NCI-H187 treated with DMSO at 0.1 percent for 48 hours (cell line): Measurements from ENCODE around the gene KCNIP3.

ENCODE experiments used
- DNase-seq: peaks from one replicate; lab custom pipeline; 2025; lab: John Stamatoyannopoulos, UW

Gene KCNIP3

DNA sequence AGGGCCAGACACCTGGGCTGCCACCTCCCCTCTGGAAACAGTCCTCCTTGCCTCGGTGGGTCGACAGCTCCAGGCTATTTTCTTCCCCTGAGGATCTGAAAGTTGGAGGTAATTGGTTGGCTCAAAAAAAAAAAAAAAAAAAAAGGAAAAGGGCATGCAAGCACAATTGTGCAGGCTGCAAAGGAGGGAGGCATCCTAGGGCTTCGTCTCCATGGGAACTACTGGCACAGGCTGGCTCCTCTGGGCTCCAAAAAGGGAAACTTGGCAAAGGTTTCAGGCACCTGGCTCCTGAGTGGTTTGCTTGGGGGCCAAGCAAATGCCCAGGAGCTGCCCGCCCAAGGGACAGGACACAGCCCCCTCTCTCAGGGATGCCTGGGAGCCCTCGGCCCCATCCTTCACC lies 1.1 kb upstream of the KCNIP3 start:
- no peak for DNase-seq

DNA sequence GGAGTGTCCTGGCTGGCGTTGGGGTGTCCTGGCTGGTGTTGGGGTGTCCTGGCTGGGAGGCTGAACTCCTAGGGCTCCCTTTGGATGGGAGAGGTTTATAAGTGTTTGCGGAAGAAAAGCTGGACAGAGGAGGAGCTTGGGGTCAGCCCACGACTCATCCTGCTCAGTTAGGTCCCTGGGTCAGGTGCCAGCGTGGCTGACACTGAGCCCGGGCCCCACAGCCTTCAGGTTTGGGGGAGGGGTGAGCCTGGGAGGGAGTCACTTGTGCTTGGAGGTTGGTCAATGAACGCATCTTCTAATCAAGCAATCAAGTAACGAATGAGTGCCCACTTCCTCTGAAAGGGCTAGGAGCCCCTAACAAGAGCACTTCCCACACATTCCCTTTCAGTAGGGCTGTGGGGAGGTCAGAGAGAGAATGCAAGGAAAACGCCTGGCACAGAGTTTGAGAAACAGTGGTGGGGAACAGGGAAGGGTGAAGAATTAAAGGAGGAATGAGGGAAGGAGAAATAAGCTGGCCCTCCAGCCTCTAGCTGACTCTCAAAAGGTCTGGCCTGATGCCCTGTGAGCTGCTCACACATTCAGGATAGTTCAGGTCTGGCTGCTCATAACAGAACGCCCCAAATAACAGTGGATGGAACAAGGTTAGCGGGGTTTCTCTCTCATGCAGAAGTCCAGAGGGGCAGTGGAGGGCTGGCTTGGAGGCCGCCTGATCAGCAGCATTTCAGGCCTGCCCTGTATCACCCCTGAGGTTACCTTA lies 670 bp downstream of the KCNIP3 start:
- DNase-seq = no peak

DNA sequence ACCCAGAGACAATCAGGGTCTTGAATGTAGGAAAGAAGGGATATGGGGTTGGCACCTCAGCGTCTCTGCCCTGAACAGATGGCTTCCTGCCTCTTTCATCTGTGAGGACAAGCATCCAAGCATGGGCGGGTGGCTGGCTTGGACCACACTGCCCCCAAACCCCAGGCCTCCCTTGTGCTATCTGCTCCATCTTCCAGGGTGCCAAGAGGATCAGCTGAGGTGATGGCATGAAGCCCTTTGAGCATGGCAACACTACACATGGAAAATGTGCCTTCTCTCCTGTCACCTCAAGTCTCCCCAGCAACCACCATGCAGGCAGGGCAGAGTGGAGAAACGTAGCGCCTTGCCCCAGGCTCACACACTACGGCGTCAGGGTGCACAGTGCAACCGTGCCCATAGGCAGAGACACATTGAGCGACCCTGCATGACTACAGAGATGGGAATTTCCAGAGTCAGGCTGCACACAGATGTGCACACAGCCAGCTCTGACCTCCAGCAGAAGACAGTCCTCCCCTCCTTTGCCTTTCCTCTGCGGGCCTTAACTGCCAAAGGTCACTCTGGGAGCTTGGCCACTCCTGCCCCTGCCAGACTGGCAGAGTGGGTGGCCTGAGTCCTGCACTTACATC lies 1.5 kb downstream of the KCNIP3 start:
- no peak for DNase-seq

DNA sequence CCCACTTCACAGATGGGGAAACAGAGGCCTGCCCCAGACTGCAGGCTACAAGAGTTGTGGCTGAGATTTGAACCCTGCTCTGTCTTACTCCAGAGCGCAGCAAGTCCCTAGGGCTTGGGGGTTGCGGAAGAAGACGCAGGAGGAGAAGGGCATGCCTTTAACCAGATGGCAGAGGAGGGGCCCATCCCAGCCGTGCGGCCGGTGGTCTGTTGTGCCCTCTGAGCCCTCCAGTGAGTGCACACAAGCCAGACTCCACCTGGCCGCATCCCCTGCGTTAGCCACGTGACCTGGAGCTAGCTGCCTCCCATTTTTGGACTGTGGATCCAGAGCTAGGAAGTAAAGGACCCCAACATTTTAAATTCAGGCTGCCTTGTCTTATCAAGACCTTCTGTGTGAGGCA lies 2.8 kb downstream of the KCNIP3 start:
- DNase-seq = no peak

DNA sequence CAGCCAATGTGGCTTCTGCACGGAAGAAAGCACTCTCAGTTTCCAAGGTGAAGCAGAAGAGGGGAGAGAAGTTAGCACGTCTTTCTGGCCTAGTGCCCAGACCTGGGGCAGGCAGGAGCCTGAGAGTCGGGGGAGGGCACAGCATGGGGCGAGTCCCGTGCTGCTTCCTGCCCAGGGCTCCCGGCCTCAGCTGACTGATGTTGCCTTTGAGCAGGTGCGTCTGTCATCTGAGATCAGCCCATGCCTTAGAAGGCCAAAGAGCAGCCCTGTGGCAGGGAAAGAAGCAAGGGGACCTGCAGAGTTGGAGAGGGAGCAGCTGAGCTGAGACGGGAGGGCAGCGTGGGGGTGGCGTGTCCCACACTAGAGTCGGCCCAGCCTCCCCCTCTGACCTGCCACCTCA lies 3.3 kb downstream of the KCNIP3 start:
- peak; percentile 16 for DNase-seq

DNA sequence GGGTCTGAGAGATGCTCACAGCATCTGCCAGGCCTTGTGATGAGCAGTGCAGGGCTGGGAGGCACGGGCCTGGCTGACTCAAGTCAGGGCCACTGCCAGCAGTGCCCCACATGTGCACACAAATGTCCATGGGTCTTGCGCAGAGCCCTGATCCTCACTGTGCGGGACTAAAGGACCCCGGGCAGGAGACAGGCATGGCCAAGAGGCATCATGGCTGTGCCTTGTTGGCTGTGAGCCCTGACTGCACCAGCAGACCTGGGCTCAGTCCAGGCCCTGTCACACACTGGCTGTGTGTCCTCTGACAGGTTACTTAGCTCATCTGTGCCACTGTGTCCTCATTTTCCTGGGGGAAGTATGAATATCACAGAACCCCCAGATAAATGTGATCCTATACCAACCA lies 4.0 kb downstream of the KCNIP3 start:
- DNase-seq = no peak

DNA sequence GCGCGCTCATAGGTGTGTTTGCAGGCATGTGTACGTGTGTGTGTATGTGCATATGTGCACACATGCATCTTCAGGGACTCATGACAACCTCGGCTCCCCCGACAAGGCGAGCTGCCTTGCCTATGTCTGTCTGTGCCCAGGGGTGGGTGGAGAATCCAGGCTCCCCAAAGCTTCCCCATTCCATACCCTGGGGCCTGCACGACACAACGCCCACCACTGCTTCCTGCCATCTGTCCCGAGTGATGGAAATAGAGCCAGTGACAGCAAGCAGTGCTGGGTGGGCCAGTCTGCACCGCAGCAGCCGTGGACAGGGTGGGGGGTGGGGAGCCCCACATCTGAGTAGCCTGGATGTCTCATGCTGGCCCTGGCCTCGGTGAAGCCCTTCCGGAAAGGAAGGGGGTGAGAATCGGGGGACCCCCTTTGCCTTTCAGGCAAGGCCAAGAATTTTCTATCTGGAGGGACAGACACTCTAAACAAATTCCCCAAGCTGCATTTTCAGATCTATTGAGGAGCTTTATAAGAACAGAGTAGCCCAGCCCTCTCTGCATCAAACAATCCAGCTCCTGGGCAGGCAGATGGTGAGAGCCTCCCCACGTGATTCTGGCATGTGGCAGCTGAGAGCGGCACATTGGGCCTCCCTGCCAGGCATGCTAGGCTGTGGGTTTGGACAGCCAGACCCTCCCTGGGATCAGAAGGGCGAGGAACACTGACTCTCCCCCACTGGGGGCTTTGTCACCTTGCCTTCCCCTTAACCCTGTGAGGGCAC lies 4.9 kb downstream of the KCNIP3 start:
- DNase-seq = no peak

DNA sequence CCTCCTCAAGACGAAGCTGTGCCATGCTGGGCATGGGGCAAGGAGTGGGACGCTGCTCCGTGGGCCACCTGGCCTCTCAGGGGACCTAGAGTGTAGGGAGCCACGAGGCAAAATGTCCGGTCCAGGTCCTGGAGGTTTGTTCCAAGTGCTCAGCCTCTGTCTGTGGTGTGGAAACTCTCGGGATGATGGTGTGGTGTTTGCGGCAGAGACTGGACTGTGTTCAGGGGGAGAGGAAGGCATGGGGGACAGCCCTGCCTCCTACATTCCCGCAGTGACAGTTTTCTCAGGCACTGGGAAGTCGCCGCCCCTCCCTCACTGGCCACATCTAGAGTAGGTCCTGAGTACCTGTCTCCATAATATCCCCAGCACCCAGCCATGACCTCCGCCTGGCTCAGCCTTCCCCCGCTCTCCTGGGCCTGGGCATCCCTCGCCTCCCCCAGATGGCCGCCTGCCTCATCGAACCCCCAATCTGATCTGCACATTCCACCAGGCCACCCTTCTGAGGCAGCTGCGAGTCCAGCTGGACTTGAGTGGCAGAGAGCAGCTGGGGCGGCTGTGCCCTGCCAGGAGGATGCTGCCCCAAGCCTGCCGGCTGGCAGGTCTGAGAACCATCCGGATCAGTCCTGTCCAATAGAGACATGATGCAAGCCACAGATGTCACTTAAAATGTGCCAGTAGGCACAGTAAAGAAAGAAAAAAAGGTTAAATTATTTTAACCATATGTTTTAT lies 6.2 kb downstream of the KCNIP3 start:
- no peak for DNase-seq

DNA sequence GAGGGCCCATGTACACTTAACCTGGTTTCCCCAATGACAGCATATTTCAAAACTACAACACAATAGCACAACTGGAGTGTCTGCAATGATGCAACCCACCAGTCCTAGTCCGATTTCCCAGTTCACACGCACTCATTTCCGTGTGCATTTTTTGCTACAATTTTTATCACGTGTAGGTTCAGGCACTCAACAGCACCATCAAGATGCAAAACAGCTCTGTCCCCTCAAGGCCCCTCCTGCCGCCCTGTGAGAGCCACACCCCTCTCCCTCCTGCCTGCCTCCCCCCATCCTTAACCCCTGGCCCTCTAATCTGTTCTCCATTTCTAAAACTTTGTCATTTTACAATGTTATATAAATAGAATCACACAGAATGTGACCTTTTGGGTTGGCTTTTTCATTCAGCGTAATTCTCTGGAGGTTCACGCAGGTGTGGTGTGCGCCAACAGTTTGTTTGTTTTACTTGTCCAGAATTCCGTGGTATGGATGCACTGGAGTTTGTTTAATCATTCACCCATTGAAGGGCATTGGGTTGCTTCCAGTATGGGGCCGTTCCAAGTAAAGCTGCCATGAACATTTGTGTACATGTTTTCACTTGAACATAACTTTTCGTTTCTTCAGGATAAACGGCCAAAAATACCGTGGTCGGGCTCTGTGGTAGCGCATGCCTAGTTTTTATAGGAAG lies 8.4 kb downstream of the KCNIP3 start:
- DNase-seq = no peak

DNA sequence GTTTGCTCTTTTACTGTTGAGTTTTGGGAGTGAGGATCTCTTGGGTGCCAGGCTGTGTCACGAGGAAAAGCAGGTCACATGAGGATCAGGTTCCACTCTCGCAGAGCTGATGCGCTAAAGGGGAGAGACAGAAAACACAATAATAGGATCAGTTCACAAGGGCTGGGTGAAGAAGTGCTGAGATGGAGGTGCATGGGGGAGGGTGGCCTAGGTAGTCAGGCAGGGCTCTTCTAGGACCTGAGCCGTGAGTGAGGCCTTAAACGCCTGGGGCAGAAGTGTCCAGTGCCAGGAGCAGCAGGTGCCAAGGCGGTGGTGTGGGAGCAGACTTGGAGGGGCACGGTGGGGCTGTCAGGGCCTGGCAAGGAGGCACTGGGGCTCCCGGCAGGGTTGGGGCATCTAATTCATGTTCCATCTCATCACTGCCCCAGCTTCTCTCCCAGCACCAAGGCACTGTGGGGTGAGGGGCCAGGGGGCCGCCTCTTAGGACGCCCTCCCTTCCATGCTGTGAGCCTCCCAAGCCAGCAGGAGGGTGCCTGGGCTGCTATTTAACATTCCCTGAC lies 9.3 kb downstream of the KCNIP3 start:
- no peak for DNase-seq

DNA sequence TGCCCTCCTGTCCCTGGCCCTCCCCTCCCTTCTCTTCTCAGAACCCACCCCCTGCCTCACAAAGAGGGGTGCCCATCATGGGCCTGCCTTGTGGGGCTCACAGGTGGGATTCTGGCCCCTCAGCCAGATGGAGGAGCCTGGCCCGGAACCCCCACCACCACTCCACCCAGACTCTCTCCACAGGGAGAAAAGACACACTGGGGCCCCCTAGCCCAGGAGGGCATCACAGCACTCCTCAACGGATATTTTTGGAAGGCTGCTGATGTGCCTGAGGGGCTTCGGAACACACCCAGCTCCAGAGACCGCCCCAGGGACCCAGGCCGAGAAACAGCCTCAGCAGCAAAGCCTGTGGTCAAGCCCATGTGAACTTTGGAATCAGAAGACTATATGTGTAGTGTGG lies 9.9 kb downstream of the KCNIP3 start:
- DNase-seq = no peak

DNA sequence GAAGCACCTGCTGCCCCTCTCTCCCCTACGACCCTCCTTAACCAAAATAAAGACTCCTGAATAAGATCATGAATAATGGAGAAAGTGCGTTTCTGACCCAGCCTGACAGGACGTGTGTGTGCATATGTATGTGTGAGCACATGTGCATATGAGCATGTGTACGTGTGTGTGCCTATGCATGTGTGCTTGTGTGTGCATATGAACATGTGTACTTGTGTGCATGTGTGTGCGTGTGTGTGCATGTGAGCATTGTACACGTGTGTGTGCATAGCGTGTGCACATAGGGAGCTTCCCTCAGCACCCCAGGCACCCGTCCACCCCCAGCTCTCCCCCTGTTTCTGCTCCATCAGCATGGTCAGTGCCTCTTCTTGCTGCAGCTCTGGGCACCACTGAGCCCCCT lies 10.7 kb downstream of the KCNIP3 start:
- no peak for DNase-seq

DNA sequence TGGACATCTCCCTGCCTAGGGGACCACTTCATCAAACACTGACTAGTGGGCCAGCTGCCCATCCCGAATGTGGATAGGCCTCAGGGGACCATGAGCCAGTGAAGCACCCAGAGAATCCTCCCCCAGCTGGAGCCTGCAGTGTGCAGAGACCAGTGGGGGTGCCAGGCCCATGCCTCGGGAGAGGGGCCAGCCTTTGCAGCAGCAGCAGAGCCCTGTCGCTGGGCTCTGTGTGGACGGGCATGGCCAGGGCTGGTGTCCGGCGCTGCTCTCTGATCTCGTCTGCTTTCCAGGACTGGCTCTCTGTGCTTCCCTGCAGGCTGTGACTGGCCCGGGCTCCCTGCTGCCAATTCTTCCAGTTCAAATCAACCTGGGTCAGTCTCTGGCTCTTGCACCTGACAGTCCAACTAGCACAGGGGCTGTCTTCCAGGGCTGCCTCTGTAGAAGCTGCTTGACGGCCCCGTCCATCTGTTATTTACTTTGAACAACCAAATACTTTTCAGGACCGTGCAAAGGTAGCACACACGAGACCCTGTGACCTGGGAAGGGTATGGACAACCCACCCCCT lies 11.4 kb downstream of the KCNIP3 start:
- DNase-seq = no peak

DNA sequence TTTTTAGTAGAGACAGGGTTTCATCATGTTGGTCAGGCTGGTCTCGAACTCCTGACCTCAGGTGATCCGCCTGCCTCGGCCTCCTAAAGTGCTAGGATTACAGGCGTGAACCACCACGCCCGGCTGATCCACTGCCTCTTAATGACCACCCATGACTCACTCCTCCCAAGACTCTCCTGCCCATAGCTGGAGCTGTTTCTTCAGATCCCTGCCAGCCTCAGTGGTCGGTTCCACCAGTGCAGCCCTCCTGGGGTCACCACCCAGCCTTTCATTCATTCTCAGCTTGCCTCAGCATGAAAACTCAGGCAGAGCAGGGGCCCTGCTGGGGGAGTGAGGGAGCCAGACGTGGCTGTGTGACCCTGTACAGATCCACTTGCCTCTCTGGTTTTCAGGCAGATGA lies 12.5 kb downstream of the KCNIP3 start:
- DNase-seq = no peak

DNA sequence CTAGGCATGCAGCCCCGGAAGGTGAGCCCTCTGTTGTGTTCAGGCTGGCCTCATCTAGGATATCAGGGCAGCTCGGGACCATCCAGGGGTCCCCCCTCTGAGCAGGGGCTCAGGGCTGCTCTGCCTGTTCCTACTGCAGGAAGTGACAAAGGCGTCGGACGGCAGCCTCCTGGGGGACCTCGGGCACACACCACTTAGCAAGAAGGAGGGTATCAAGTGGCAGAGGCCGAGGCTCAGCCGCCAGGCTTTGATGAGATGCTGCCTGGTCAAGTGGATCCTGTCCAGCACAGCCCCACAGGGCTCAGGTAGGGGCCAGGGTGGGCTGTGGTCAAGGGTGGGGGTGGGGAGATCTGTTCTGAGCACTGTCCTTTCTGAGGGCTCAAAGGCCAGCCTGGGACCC lies 13.1 kb downstream of the KCNIP3 start:
- DNase-seq = no peak

DNA sequence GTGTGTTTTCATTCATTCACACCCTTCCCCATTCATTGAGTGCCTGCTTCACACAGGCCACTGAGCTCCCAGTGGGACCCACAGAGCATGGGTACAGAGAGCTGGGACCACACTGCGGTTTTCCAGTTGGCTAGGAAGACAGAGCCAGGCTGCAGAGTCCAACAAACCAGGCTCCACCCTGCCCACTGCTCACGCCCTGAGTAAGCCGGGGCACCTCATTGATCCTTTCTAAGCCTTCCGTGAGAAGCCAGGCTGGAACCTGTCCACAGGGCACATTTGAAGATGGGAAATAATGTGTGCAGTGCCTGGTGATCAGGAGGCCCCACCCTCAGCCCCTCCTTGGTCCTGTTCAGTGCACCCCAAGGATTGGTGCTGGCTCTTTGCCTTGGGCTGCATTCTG lies 13.5 kb downstream of the KCNIP3 start:
- DNase-seq = no peak

DNA sequence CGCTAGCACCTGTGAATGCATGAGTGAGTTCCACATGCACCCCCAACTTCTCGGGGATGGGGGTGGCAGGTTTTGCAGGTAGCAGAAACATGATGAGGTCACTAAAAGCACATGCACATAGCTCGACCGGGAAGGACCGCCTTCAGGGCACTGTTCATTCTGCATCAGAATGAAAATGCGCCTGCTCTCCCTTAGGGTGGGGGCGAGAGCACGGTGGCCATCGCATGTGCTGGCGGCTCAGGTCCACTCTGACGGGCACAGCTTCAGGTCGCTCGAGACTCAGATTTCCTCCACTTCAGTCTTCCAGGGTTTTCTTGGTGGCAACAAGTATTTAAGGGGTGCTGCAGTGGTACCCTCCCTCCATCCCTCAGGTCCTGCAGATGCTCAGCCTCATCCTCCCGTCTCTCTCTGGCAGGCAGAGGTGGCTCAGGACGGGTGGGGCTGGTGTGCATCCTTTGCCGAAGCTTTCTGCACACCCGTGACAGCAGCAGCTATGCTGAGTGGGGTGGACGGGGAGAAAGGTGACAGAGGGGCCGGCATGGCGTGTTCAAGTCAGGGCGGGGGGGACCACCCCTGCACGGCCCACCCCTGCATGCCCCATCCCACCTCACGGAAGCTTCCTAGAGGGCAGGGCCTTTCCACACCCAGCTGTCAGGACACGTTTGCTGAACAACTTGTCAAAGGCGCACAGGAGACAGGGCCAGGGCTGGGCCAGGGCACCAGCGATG lies 14.8 kb downstream of the KCNIP3 start:
- DNase-seq = no peak

DNA sequence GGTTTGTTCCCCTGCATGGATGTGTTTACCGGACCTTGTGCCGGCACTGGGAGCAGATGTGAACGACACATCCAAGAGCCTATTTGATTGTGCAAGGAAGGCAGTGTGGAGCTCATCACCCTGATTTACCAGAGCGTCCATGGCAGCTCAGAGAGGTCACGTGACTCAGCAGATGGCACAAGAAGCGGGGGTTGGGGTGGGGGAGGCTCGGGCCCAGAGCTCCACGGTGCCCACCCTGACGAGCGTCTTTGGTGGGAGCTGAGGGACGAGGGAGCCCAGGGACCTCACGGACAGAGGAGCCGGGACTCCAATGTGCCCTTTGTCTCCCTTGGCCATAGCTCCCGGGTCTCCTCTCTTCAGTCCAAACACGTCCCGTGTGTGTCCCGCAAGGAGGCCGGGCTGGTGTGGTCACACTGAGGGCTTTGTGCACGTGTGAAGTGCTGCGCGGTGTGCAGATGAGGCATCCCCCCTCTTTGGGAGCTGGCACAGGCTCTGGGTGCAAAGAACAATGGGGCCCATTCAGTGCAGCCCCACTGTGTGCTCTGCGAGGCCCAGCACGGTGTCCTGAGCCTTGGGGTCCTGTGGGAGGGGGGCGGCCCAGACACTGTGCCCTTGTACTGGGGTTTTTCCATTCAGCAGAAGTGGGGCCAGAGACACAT lies 15.5 kb downstream of the KCNIP3 start:
- no peak for DNase-seq

DNA sequence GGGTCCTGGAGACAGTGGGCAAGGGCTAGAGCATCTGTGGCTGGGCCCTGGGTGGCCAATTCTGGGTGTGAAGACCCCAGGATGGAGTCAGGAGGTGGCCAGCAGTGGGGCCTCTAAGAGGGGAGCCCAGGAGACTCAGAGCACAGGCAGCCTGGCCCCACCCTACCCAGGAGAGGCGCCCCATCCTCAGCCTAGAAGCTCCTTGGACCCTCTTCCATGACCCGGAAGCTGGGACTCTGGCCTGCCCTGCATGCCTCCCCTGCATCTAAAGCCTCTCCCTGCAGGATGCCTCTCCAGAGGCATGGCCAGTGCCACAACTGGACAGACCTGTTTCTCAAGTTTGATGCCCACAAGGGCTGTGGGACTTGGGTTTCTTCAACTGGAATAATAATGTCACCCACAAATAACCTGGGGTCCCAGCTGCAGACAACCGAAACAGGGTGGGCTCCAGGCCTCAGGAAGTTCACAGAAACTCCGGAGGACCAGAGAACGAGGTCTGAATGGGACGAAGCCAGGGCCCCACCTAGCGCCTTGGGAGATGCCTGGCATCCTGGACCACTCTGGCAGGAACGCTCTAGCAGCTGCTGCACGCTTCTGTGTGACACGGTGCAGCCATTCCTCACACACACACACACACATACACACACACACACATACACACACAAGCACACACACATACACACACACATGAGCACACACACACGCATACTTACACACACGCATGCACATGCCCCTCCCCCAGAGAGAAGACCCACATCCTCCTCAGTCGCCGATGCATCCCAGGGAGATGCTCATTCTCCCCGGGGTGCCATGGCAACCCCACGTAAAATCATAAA lies 16.4 kb downstream of the KCNIP3 start:
- DNase-seq = no peak
